HG02763 (cell line): ENCODE results near the gene PCOLCE2.

Source experiments
- ATAC-seq: cut with Tn5 transposase; IDR thresholded peaks from one replicate; pipeline ENCODE4 v1.9.1; 2021; ENCODE audit warnings: mild to moderate bottlenecking, moderate library complexity; ENCODE audit not compliant: unreplicated experiment

PCOLCE2 gene

GRCh38 chr3:142866841-142867631 is 21.8 kb downstream of the PCOLCE2 start:
- no peak for ATAC-seq

GRCh38 chr3:142863930-142864920 is 24.7 kb downstream of the PCOLCE2 start:
- no peak for ATAC-seq

- no peak for ATAC-seq
Measured at GRCh38 chr3:142863010-142863817, 25.7 kb downstream of the PCOLCE2 start.

GRCh38 chr3:142861926-142862325 is 27.0 kb downstream of the PCOLCE2 start:
- no peak for ATAC-seq

- ATAC-seq = no peak
Measured at GRCh38 chr3:142858043-142858442, 30.8 kb downstream of the PCOLCE2 start.

- ATAC-seq = no peak
Measured at GRCh38 chr3:142857056-142857455, 31.8 kb downstream of the PCOLCE2 start.

GRCh38 chr3:142853270-142854168 is 35.4 kb downstream of the PCOLCE2 start:
- no peak for ATAC-seq

GRCh38 chr3:142852009-142852408 is 36.9 kb downstream of the PCOLCE2 start:
- ATAC-seq = no peak

- ATAC-seq = no peak
Measured at GRCh38 chr3:142850395-142851023, 38.4 kb downstream of the PCOLCE2 start.

- no peak for ATAC-seq
Measured at GRCh38 chr3:142849148-142849547, 39.7 kb downstream of the PCOLCE2 start.

GRCh38 chr3:142846779-142847577 is 41.9 kb downstream of the PCOLCE2 start:
- ATAC-seq = no peak

- no peak for ATAC-seq
Measured at GRCh38 chr3:142844339-142844977, 44.4 kb downstream of the PCOLCE2 start.

- no peak for ATAC-seq
Measured at GRCh38 chr3:142839831-142840230, 49.1 kb downstream of the PCOLCE2 start.

GRCh38 chr3:142837526-142837925 is 51.4 kb downstream of the PCOLCE2 start:
- ATAC-seq = no peak

- peak; percentile 98 for ATAC-seq
Measured at GRCh38 chr3:142828703-142829305, 60.1 kb downstream of the PCOLCE2 start.

- no peak for ATAC-seq
Measured at GRCh38 chr3:142819179-142819578, 69.7 kb downstream of the PCOLCE2 start.

GRCh38 chr3:142818651-142819050 is 70.2 kb downstream of the PCOLCE2 start:
- ATAC-seq = no peak

GRCh38 chr3:142817897-142818296 is 71.0 kb downstream of the PCOLCE2 start:
- ATAC-seq = no peak
